H1 (cell line): ENCODE measurements around the gene RNF123. TPM values are rescaled to one million over a fixed set of nuclear protein-coding genes. Genes with fewer than 3 reads are reported as not detected.

Experiments
- BRCA1 ChIP-seq: IDR thresholded peaks from 2 replicates; pipeline ENCODE4 v1.6.1; 2012; ENCODE audit warnings: low read depth, low read length, improper control_type of control experiment
- CHD7 ChIP-seq: fragments of 300-600 bp; sonication (generic); IDR thresholded peaks from 2 replicates; pipeline ENCODE4 v1.7.1; 2012; ENCODE audit warnings: low read length, moderate library complexity, mild to moderate bottlenecking, inconsistent platforms; ENCODE audit not compliant: insufficient replicate concordance
- EZH2 ChIP-seq: fragments of 200-600 bp; sonication (generic); IDR thresholded peaks from 2 replicates; pipeline ENCODE4 v1.7.1; 2012; ENCODE audit warnings: low read depth, mild to moderate bottlenecking, moderate library complexity, low read length, inconsistent platforms; ENCODE audit not compliant: severe bottlenecking
- POU5F1 ChIP-seq: IDR thresholded peaks from 2 replicates; pipeline ENCODE4 v1.6.1; 2011; ENCODE audit warnings: low read depth, mild to moderate bottlenecking, low read length, moderate library complexity
- TAF1 ChIP-seq: IDR thresholded peaks from 2 replicates; pipeline ENCODE4 v1.6.1; 2011; ENCODE audit warnings: mild to moderate bottlenecking, low read depth, low read length
- polyA plus RNA-seq, 7 experiments: library from polyadenylated mRNA; depleted of rRNA in 3 of 7; stranded (reverse) in 5 of 7; unstranded in 2 of 7; fragments of >200 nt in 5 of 7; fragments of 200-250 nt in 2 of 7; gene quantifications; 1 replicate in 5 of 7; 2 replicates in 1 of 7; 4 replicates in 1 of 7; pipeline versions ENCODE4 v1.2.1 to v1.2.3, GENCODE V29; 2011 to 2013; ENCODE audit warnings: missing spikeins in 2 of 7, mixed read lengths in 2 of 7
- total RNA-seq: library from RNA; stranded (reverse); fragmentation: NEBNext Ultra II Directional; extraction: Animal tissue kit (Norgen Biotek cat#: 25700); gene quantifications from 2 replicates; pipeline ENCODE4 v1.2.1, GENCODE V29; 2021

RNF123 gene
- total and polyA plus RNA-seq, 2 of the 8 experiments (the other 6 are each of a cell fraction or from before 2014, with no cell fraction given) = 30.5 to 57.7 TPM

- TF ChIP-seq EZH2 (no peak), POU5F1 (no peak), TAF1 (no peak), CHD7 (no peak), BRCA1 (no peak)
These were observed 39.2 kb upstream of the RNF123 start (continued) for GRCh38 chr3:49650177-49650576.
